Measurements from ENCODE around the gene KLHL29.

GRCh38 chr2:23669413-23670244 is 284.6 kb downstream of the KLHL29 start:
- TF ChIP-seq CTCF (IDR thresholded peaks at IDR 0.05; ENCODE audit: poor library complexity, severe bottlenecking) = no peak
- TF ChIP-seq TAF1 (IDR thresholded peaks at IDR 0.05; ENCODE audit: low read depth) = no peak
- no peak for TF ChIP-seq SMC3 (conservative IDR thresholded peaks at IDR 0.05; ENCODE audit: poor library complexity)
- no peak for TF ChIP-seq RAD21 (conservative IDR thresholded peaks at IDR 0.05)
- TF ChIP-seq MXI1 (conservative IDR thresholded peaks at IDR 0.05; ENCODE audit: poor library complexity, severe bottlenecking) = no peak
- TF ChIP-seq REST (IDR thresholded peaks at IDR 0.05; ENCODE audit: borderline replicate concordance) = no peak
- no peak for TF ChIP-seq EZH2 (IDR thresholded peaks at IDR 0.05; ENCODE audit: borderline replicate concordance, insufficient read depth, low read length, poor library complexity, severe bottlenecking)
- TF ChIP-seq POLR2AphosphoS5 (IDR thresholded peaks at IDR 0.05) = no peak
- TF ChIP-seq EP300 (conservative IDR thresholded peaks at IDR 0.05; ENCODE audit: poor library complexity, severe bottlenecking) = no peak
